ENCODE measurements around the gene AGMO.

AGMO gene

DNA sequence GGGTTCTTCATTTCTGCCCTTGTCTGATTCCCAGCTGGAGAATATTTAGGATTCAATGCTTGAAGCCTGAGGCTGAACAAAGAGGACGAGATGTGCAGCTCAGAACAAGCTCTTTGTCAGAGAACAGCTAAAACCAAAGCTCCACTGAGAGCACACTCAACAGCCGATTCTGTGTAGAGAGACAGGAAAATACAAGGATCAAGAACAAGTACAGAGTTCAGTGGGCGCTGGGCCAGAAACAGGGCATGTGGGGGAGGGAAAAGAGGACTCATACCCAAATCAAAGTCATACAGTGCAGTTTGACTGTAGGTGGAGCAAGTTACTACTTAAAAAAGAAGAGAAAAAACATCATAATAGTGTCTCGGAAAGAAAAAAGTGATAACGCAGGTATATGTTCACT is at the start of gene AGMO:
AGMO (minus strand) TSS at position 181 of the 400 bp plus-strand sequence.
- peak; percentile 7 for DNase-seq (ENCODE audit: low read depth)

GRCh38 chr7:15610503-15610902 is 48.7 kb upstream of the AGMO start:
- no peak for DNase-seq (ENCODE audit: low read depth)

- DNase-seq (ENCODE audit: low read depth): no peak
These were observed 47.5 kb upstream of the AGMO start for GRCh38 chr7:15609287-15609686.

DNA sequence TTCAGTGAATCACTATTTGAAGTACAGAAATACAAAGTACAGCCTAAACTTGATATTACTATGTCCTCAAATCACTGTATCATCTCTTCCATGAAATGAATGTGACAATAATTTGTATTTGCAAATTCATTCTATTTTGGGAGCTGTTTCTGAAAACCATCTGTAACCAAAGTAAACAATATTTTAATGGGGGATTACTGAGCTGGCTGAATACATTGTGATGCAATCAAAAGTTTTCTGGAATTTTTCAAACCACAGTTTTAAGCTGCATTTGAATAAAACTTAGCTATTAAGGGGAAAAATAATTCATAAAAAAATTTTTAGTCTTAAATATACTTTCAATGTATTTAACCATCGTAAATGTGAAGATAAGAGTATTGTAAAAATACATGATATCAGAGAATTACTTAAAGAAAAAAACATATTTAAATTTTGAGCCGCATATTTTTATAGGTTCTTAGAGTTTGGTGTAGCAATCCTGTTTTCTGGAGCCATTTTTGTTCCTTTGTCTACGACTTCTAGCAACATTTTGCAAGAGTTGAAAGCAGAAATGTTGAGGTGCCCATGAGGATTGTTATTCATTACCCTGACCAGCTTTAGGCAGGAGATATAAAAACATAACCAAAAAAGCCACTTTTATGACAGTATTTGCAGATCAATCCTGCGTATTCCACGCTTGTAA is 45.9 kb upstream of the AGMO start:
- no peak for DNase-seq (ENCODE audit: low read depth)

DNA sequence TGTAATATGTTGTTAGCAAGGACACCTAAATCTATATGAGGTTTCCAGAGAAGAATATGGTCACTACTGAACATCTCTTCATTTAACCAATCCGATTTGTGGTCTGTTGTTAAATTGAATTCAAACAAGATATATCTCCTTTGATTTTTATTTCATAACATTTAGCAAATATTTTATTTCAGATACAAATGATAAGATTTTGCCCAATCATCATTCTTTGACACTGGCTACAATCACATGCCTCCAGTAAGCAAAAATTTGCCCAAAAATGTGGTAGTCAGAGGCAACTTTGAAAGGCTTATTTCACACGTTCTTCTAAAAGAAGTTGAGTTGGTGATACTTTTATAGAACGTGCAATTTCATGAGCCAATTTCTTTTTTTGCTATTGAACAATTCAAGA is 44.7 kb upstream of the AGMO start:
- no peak for DNase-seq (ENCODE audit: low read depth)

- DNase-seq (ENCODE audit: low read depth): no peak
These were observed 42.4 kb upstream of the AGMO start for GRCh38 chr7:15604166-15604565.

GRCh38 chr7:15603124-15603523 is 41.3 kb upstream of the AGMO start:
- DNase-seq (ENCODE audit: low read depth): peak; percentile 12

- peak; percentile 14 for DNase-seq (ENCODE audit: low read depth)
These were observed 40.4 kb upstream of the AGMO start for GRCh38 chr7:15602236-15602635.

- no peak for DNase-seq (ENCODE audit: low read depth)
These were observed 39.4 kb upstream of the AGMO start for GRCh38 chr7:15601175-15601574.

DNA sequence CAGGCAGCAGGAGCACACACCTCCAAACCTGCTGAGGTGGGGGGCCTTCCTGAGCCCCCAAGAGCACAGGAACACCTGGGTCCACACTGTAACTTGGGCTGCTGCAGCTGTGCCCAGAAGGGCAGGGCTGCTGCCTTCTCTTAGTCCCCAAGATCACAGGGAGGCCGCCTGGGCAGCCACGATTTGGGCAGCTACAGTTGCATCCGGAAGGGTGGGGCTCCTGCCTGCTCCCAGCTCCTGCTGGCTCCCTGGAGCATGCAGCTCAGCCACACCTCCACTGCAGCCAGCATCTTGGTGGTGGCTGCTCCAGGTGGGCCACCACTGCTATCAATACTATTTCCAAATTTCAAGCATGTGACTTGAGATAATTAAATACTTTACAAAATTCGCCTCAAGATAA is 38.5 kb upstream of the AGMO start:
- no peak for DNase-seq (ENCODE audit: low read depth)

GRCh38 chr7:15594461-15594860 is 32.6 kb upstream of the AGMO start:
- no peak for DNase-seq (ENCODE audit: low read depth)

DNA sequence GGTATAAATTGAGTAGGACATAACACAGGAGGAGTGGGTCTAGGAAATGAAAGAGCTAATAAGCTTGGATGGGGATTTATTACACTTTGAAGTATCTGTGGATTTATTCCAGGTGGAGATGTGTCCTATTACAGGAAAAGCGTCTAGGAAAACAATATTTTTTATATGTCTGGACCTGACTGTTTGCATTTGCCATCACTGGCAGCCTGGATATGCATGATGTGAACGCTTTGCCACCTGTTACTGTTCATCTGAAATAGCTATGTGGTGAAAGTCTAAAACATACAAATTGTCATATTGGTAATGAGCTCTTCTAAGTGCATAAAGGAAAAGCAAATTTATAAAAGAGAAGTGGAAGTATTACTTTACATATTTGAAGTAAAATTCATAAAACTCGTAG is 31.6 kb upstream of the AGMO start:
- DNase-seq (ENCODE audit: low read depth): no peak

- no peak for DNase-seq (ENCODE audit: low read depth)
These were observed 24.5 kb upstream of the AGMO start for GRCh38 chr7:15586266-15586665.

- DNase-seq (ENCODE audit: low read depth): no peak
These were observed 22.8 kb upstream of the AGMO start for GRCh38 chr7:15584575-15584974.

DNA sequence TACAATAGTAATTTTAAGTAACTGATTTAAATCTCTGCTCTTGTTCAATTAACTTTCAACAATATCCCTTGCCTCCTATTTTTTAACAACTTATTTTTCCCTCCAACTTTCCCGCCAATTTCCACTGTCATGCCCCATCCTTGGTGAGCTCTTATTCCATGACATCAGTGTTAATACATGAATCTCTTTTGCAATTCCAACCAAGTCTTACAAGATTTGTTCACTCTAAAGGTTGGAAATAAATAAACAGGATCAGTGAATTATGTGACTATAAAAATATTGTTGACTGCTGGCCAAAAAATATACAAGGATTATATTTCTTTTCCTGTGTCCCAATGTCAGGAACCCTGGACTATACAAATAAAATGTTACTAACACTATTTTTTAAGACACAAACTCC is 21.0 kb upstream of the AGMO start:
- DNase-seq (ENCODE audit: low read depth): no peak

- no peak for DNase-seq (ENCODE audit: low read depth)
These were observed 19.6 kb upstream of the AGMO start for GRCh38 chr7:15581352-15581951.

- no peak for DNase-seq (ENCODE audit: low read depth)
These were observed 19.0 kb upstream of the AGMO start for GRCh38 chr7:15580604-15581351.

DNA sequence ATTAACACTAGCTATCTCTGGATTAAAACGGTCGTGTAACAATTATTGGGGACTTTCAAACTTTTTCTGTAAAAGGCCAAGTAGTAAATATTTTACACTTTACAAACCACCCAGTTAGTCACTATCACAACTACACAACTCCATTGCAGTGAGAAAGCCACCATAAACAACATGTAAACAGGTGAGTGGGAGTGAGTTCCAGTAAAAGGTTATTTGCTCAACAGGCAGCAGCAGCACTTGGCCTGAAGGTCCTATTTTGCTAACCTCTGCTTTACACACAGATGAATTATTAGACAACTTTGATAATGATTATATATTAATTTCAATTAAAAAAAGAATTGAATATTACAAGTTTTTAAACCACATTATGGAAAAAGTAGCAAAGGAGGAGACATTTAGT is 15.8 kb upstream of the AGMO start:
- DNase-seq (ENCODE audit: low read depth): no peak

- DNase-seq (ENCODE audit: low read depth): peak; percentile 56
These were observed 9.6 kb upstream of the AGMO start for GRCh38 chr7:15571301-15571878.

GRCh38 chr7:15567652-15568051 is 5.8 kb upstream of the AGMO start:
- no peak for DNase-seq (ENCODE audit: low read depth)

GRCh38 chr7:15567036-15567435 is 5.2 kb upstream of the AGMO start:
- DNase-seq (ENCODE audit: low read depth): no peak

- no peak for DNase-seq (ENCODE audit: low read depth)
These were observed 4.7 kb upstream of the AGMO start for GRCh38 chr7:15566476-15566875.

GRCh38 chr7:15560968-15561367 is 847 bp downstream of the AGMO start:
- DNase-seq (ENCODE audit: low read depth): no peak

Data from iris pigment epithelial cell (primary cell).